H9 (cell line): ENCODE measurements around the gene NECAB3. TPM values are rescaled to one million over a fixed set of nuclear protein-coding genes. Genes with fewer than 3 reads are reported as not detected.

ENCODE experiments used
- DNase-seq: peaks from one replicate; pipeline ENCODE4 v3.0.0-alpha.2; 2017
- H2AFZ ChIP-seq: one replicate; pipeline ENCODE4 v1.6.1; 2013; ENCODE audit warnings: mild to moderate bottlenecking, low read length, control low read depth, moderate library complexity
- H2AK5ac ChIP-seq: 2 replicates; pipeline ENCODE4 v1.6.1; 2013; ENCODE audit warnings: low read length, control low read depth, mixed read lengths; ENCODE audit not compliant: insufficient read length
- H2BK120ac ChIP-seq: one replicate; pipeline ENCODE4 v1.6.1; 2013; ENCODE audit warnings: low read depth, mild to moderate bottlenecking, low read length, control low read depth, inconsistent platforms; ENCODE audit not compliant: poor library complexity, severe bottlenecking
- H2BK12ac ChIP-seq: 2 replicates; pipeline ENCODE4 v1.6.1; 2013; ENCODE audit warnings: low read length, control low read depth, mixed read lengths, low read depth; ENCODE audit not compliant: insufficient read length
- H2BK15ac ChIP-seq: 2 replicates; pipeline ENCODE4 v1.6.1; 2013; ENCODE audit warnings: low read depth, low read length, control low read depth
- H2BK20ac ChIP-seq: one replicate; pipeline ENCODE4 v1.6.1; 2013; ENCODE audit warnings: low read depth, mild to moderate bottlenecking, low read length, control low read depth, inconsistent platforms; ENCODE audit not compliant: poor library complexity, severe bottlenecking
- H2BK5ac ChIP-seq: 2 replicates; pipeline ENCODE4 v1.6.1; 2013; ENCODE audit warnings: low read length, control low read depth, mixed read lengths; ENCODE audit not compliant: insufficient read length
- H3K14ac ChIP-seq: 2 replicates; pipeline ENCODE4 v1.6.1; 2013; ENCODE audit warnings: low read length, control low read depth; ENCODE audit not compliant: insufficient read depth
- H3K18ac ChIP-seq: 2 replicates; pipeline ENCODE4 v1.6.1; 2013; ENCODE audit warnings: low read depth, mild to moderate bottlenecking, mixed read lengths, low read length, control low read depth; ENCODE audit not compliant: insufficient read length
- H3K23ac ChIP-seq: 2 replicates; pipeline ENCODE4 v1.6.1; 2013; ENCODE audit warnings: low read length, control low read depth, mixed read lengths, low read depth; ENCODE audit not compliant: insufficient read length
- H3K23me2 ChIP-seq: 2 replicates; pipeline ENCODE4 v1.6.1; 2013; ENCODE audit warnings: low read depth, mild to moderate bottlenecking, mixed read lengths, low read length, control low read depth; ENCODE audit not compliant: insufficient read length, poor library complexity, severe bottlenecking
- H3K27ac ChIP-seq: 2 replicates; pipeline ENCODE4 v1.5.1; 2013; ENCODE audit warnings: low read length, control low read depth, mixed read lengths, low read depth; ENCODE audit not compliant: insufficient read length
- H3K27me3 ChIP-seq: 2 replicates; pipeline ENCODE4 v1.6.1; 2013; ENCODE audit warnings: low read length, control low read depth, inconsistent platforms; ENCODE audit not compliant: insufficient read depth
- H3K4ac ChIP-seq: 2 replicates; pipeline ENCODE4 v1.6.1; 2013; ENCODE audit warnings: low read depth, mild to moderate bottlenecking, control low read depth, inconsistent platforms, low read length, moderate library complexity
- H3K4me1 ChIP-seq: 2 replicates; pipeline ENCODE4 v1.6.1; 2013; ENCODE audit warnings: low read length, control low read depth, inconsistent platforms; ENCODE audit not compliant: insufficient read depth
- H3K4me2 ChIP-seq: 2 replicates; pipeline ENCODE4 v1.6.1; 2013; ENCODE audit warnings: low read length, control low read depth, mixed read lengths; ENCODE audit not compliant: insufficient read length, insufficient read depth
- H3K56ac ChIP-seq: 2 replicates; pipeline ENCODE4 v1.6.1; 2013; ENCODE audit warnings: low read depth, mild to moderate bottlenecking, mixed read lengths, low read length, control low read depth; ENCODE audit not compliant: insufficient read length
- H3K79me1 ChIP-seq: 2 replicates; pipeline ENCODE4 v1.6.1; 2013; ENCODE audit warnings: low read depth, mild to moderate bottlenecking, moderate library complexity, low read length, control low read depth, inconsistent platforms; ENCODE audit not compliant: insufficient read depth, poor library complexity, severe bottlenecking
- H3K79me2 ChIP-seq: 2 replicates; pipeline ENCODE4 v1.6.1; 2013; ENCODE audit warnings: low read length, control low read depth, inconsistent platforms; ENCODE audit not compliant: insufficient read depth
- H3K9ac ChIP-seq: 2 replicates; pipeline ENCODE4 v1.6.1; 2013; ENCODE audit warnings: low read length, control low read depth, mixed read lengths; ENCODE audit not compliant: insufficient read length; ENCODE audit errors: extremely low read depth
- H3K9me3 ChIP-seq: one replicate; pipeline ENCODE4 v1.6.1; 2013; ENCODE audit warnings: low read depth, low read length, inconsistent platforms; ENCODE audit not compliant: control insufficient read depth
- H3T11ph ChIP-seq: one replicate; pipeline ENCODE4 v1.6.1; 2013; ENCODE audit warnings: mild to moderate bottlenecking, low read length, control low read depth, inconsistent platforms
- H4K20me1 ChIP-seq: one replicate; pipeline ENCODE4 v1.6.1; 2013; ENCODE audit not compliant: control insufficient read depth, insufficient read length, insufficient read depth
- H4K5ac ChIP-seq: 2 replicates; pipeline ENCODE4 v1.6.1; 2013; ENCODE audit warnings: low read depth, mild to moderate bottlenecking, mixed read lengths, low read length, control low read depth; ENCODE audit not compliant: insufficient read length
- H4K8ac ChIP-seq: replicated peaks from 2 replicates; pipeline ENCODE4 v1.6.1; 2013; ENCODE audit warnings: low read length, control low read depth, mixed read lengths, low read depth; ENCODE audit not compliant: insufficient read length
- H4K91ac ChIP-seq: 2 replicates; pipeline ENCODE4 v1.6.1; 2013; ENCODE audit warnings: low read depth, mild to moderate bottlenecking, moderate library complexity, mixed read lengths, low read length, control low read depth; ENCODE audit not compliant: insufficient read length
- H3K27ac Mint-ChIP-seq, 3 experiments: 2 replicates in 2 of 3; 3 replicates in 1 of 3; pipeline ENCODE4 v1.8.0; 2020 to 2021; ENCODE audit warnings: mixed read lengths in 3 of 3, mild to moderate bottlenecking in 1 of 3, moderate library complexity in 1 of 3
- H3K27me3 Mint-ChIP-seq: 2 replicates; pipeline ENCODE4 v1.8.0; 2021; ENCODE audit warnings: low read depth, mild to moderate bottlenecking, moderate library complexity, mixed read lengths
- H3K36me3 Mint-ChIP-seq, 3 experiments: 2 replicates in 2 of 3; 3 replicates in 1 of 3; pipeline ENCODE4 v1.8.0; 2020 to 2021; ENCODE audit warnings: low read depth in 3 of 3, mixed read lengths in 3 of 3; ENCODE audit not compliant: insufficient read depth in 1 of 3
- H3K4me1 Mint-ChIP-seq, 2 experiments: 2 replicates each; pipeline ENCODE4 v1.8.0; 2020; ENCODE audit warnings: mixed read lengths in 2 of 2
- H3K4me3 Mint-ChIP-seq, 2 experiments: 2 replicates in 1 of 2; 3 replicates in 1 of 2; pipeline ENCODE4 v1.8.0; 2020 to 2021; ENCODE audit warnings: mild to moderate bottlenecking in 2 of 2, mixed read lengths in 2 of 2, moderate library complexity in 1 of 2
- H3K9me3 Mint-ChIP-seq, 2 experiments: 2 replicates in 1 of 2; 3 replicates in 1 of 2; pipeline ENCODE4 v1.8.0; 2020; ENCODE audit warnings: mild to moderate bottlenecking in 2 of 2, mixed read lengths in 2 of 2, moderate library complexity in 1 of 2
- WGBS: extraction: QIAGEN DNeasy Blood & Tissue Kit; methylation state at CpG from one replicate; pipeline ENCODE4 v1.1.7; 2013; ENCODE audit warnings: missing lambda C conversion rate, low lambda C conversion rate, mixed read lengths; ENCODE audit not compliant: insufficient read length; ENCODE audit errors: extremely low coverage; 5-methylcytosine and 5-hydroxymethylcytosine counted together
- total RNA-seq: library from RNA; stranded (reverse); gene quantifications from 2 replicates; pipeline ENCODE4 v1.2.1, GENCODE V29; 2021
- TF ChIP-seq, protein P1 (sequence below): fragments of 200-600 bp; sonication (generic); conservative IDR thresholded peaks from 3 replicates; pipeline ENCODE4 v1.8.0; 2021; ENCODE audit warnings: antibody characterized with exemption, mild to moderate bottlenecking

NECAB3 gene
- total RNA-seq, 1 experiment from 2014 or later = 57.7 TPM

DNA sequence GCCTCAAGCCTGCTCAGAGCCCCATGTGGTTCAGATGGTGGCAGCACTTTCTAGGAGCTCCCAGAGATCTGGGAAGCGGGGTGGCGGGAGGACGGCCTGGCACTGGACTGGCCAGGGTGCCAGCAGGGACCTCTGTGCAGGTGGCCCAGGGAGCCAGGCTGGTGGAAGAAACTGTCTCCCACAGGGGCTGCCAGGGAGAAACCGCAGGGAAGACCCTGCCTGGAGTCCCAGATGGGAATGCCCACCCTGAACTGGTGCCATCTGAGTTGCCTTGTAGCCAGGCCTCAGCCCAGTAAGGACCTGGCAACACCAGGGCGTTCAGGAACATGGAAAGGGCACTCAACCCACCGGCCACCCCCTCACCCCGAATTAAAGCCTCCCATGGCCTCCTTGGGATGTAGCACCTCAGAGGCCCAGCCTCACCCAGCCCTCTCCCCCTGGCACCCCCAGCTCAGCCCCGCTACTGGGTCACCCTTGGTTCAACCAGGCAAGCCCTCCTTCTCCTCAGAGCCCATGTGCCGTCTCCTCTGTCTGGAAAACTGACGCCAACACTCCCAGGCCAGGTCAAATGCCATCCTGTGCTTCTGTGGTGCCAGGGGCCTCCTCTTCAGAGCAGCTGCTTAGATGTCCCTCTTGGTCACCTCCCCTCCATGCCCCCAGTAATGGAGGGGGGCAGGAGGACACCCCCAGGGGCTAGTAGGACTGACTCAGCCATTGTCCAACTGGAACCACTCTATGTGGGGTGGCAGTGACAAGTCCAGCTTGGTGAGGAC, 18.0 kb downstream of the NECAB3 start:
- Histone ChIP-seq H3K4me2 (no peak overlapping the region), H3K79me2 (no peaks in the 10 kb centered on the region), H2BK12ac (no peak overlapping the region), H2AFZ (no peak overlapping the region), H3K9ac (no peak overlapping the region), H3K27ac (no peak overlapping the region), H4K8ac (no peak overlapping the region), H3K14ac (no peak overlapping the region), H3K4ac (no peak overlapping the region), H2BK15ac (no peak overlapping the region), H4K91ac (no peak overlapping the region), H3K9me3 (no peaks in the 10 kb centered on the region), H3K27me3 (no peaks in the 10 kb centered on the region), H2BK120ac (no peak overlapping the region), H4K5ac (no peak overlapping the region), H4K20me1 (no peaks in the 10 kb centered on the region), H3K23ac (no peak overlapping the region), H2BK5ac (no peak overlapping the region), H3K18ac (no peak overlapping the region), H3K56ac (no peak overlapping the region), H3K79me1 (no peaks in the 10 kb centered on the region), H2AK5ac (no peak overlapping the region), H3K23me2 (no peaks in the 10 kb centered on the region), H3T11ph (no peak overlapping the region), H3K4me1 (no peaks in the 10 kb centered on the region), H2BK20ac (no peak overlapping the region)
- H3K27ac Mint-ChIP-seq = peak overlapping the region in 2 of 3 experiments; percentile 61 to 70; a peak in 2 of 7 replicates
- H3K9me3 Mint-ChIP-seq = no peaks in the 10 kb centered on the region; a peak in 1 of 5 replicates
- no peak for DNase-seq
- H3K4me3 Mint-ChIP-seq = no peak overlapping the region
- WGBS = no CpG with 5 or more reads among the region's 10 CpGs
- TF ChIP-seq, protein P1, sequence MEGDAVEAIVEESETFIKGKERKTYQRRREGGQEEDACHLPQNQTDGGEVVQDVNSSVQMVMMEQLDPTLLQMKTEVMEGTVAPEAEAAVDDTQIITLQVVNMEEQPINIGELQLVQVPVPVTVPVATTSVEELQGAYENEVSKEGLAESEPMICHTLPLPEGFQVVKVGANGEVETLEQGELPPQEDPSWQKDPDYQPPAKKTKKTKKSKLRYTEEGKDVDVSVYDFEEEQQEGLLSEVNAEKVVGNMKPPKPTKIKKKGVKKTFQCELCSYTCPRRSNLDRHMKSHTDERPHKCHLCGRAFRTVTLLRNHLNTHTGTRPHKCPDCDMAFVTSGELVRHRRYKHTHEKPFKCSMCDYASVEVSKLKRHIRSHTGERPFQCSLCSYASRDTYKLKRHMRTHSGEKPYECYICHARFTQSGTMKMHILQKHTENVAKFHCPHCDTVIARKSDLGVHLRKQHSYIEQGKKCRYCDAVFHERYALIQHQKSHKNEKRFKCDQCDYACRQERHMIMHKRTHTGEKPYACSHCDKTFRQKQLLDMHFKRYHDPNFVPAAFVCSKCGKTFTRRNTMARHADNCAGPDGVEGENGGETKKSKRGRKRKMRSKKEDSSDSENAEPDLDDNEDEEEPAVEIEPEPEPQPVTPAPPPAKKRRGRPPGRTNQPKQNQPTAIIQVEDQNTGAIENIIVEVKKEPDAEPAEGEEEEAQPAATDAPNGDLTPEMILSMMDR = no peak
- H3K27me3 Mint-ChIP-seq = no peaks in the 10 kb centered on the region
- H3K36me3 Mint-ChIP-seq = peaks cover 0 to 43% (median 4%) of the 10 kb centered on the region in 3 experiments; a peak in 5 of 7 replicates
- peaks cover 23% of the 10 kb centered on the region in 2 experiments for H3K4me1 Mint-ChIP-seq
